ENCODE results near the gene TSPAN18.

GRCh38 chr11:44833221-44833876 lies 106.6 kb downstream of the TSPAN18 start:
- TF ChIP-seq CTCF (conservative IDR thresholded peaks at IDR 0.05; ENCODE audit: low read depth, low read length) (no peak), POLR2A (IDR thresholded peaks at IDR 0.05; ENCODE audit: low read depth, low read length) (no peak), SMC3 (IDR thresholded peaks at IDR 0.05; ENCODE audit: low read depth, low read length) (no peak), USF2 (IDR thresholded peaks at IDR 0.05; ENCODE audit: low read depth, low read length) (no peak), CHD1 (IDR thresholded peaks at IDR 0.05; ENCODE audit: low read depth, low read length) (no peak)

Measured in IMR-90 (cell line).